ENCODE data around the gene MELTF.

The MELTF gene

DNA sequence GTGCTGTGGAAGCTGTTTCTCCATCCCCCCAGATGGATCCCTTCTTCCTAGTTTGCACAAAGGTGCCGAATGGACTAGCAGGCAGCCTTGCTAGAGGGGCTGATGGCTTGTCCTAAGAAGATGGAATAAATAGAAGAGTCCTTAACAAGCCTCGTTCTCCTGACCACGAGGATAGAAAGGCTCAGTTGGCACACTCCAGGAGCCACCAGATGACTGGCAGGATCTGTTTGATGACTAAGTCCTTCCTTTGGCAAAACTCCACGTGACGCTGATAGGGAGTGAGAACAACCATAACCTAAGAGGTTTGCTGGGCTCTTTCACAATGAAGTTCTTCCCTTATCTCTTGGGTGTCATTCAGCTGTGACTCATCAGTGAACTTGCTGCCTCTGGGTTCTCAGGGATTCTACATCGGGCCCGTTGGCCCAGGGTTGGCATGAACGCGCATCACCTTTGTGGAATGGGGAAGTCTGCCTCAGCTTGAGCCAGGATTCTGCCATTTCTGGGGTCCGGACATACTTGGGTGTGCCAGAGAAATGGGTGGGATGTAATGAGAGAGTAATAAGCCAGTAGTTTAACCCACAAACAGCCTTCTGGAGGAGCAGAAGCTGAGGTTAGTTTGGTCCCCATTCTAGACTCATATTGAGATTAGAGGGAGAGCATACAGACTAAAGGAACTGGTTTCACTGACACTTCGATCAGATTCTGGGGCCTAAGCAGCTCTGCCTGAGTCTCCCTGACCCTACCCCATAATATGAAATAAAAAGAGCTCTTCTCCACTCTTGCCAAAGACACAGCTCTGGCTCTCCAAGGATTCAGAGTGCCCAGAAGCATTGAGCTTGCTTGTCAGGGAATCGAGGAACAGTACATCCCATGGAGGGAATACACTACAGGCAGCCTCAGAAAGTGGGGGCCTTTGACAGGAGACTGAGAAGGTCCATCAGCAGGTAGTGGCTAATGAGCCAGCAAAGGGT is 2.0 kb upstream of the MELTF start:
- Histone ChIP-seq H3K9ac (no peak overlapping the region), H3K4me1 (ENCODE audit: low read depth, poor library complexity, severe bottlenecking) (peaks cover 4% of the 10 kb centered on the region), H3K4me3 (IDR thresholded peaks at IDR 0.05; ENCODE audit: insufficient read depth, low read depth, low read length) (no peak overlapping the region), H3K27me3 (ENCODE audit: insufficient read depth, low read depth) (no peaks in the 10 kb centered on the region), H3K4me2 (no peak overlapping the region), H3K79me2 (ENCODE audit: insufficient read depth, low read depth) (no peaks in the 10 kb centered on the region), H3K36me3 (ENCODE audit: insufficient read depth) (no peaks in the 10 kb centered on the region), H2AFZ (ENCODE audit: low read depth) (no peak overlapping the region), H4K20me1 (ENCODE audit: insufficient read depth) (no peaks in the 10 kb centered on the region), H3K27ac (no peak overlapping the region)
- TF ChIP-seq, protein P1, sequence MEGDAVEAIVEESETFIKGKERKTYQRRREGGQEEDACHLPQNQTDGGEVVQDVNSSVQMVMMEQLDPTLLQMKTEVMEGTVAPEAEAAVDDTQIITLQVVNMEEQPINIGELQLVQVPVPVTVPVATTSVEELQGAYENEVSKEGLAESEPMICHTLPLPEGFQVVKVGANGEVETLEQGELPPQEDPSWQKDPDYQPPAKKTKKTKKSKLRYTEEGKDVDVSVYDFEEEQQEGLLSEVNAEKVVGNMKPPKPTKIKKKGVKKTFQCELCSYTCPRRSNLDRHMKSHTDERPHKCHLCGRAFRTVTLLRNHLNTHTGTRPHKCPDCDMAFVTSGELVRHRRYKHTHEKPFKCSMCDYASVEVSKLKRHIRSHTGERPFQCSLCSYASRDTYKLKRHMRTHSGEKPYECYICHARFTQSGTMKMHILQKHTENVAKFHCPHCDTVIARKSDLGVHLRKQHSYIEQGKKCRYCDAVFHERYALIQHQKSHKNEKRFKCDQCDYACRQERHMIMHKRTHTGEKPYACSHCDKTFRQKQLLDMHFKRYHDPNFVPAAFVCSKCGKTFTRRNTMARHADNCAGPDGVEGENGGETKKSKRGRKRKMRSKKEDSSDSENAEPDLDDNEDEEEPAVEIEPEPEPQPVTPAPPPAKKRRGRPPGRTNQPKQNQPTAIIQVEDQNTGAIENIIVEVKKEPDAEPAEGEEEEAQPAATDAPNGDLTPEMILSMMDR (conservative IDR thresholded peaks at IDR 0.05; ENCODE audit: low read depth, low read length): no peak

DNA sequence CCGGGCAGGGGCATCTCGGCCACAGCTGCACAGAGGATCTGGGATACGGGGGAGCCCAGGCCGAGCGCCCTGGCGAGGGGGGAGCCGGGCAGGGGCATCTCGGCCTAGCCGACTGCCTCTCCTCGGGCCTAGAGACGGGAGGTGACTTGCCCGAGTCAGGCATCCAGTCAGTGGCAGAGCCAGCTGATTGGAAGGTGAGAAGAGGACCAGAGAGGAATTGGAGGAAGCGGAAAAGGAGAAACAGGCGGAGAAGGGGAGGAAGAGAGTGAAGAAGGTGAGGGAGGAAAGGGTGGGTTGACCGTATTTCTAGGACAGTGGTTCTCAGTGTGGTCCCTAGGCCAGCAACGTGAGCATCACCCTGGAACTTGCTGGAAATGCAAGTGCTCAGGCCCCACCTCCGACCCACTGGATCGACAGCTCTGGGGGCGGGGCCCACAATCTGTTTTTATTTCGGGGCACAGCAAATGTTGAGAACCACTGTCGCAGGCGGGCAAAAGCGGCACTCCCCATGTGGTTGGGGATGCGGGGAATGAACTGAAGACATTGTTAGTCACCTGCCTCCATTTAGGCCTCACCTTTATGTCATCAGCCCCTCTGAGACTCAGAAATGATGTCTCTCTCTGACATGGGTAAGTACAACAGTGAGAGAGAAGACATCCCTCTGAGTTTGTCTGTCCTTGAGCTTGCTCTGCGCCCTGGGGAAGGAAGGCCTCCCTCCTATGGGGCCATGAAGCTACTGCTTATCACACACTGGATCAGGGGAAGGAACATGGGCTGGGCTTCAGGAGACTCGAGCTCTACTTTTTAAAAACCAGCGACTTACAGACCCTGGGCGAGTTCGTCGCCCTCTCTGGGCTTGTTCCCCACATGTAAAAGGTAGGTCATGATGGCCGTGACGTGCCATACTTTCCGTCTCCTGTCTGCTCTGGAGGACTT is 1.0 kb upstream of the MELTF start:
- Histone ChIP-seq H3K4me2 (no peak overlapping the region), H3K27ac (no peak overlapping the region), H3K79me2 (ENCODE audit: insufficient read depth, low read depth) (no peaks in the 10 kb centered on the region), H3K36me3 (ENCODE audit: insufficient read depth) (no peaks in the 10 kb centered on the region), H3K27me3 (ENCODE audit: insufficient read depth, low read depth) (no peaks in the 10 kb centered on the region), H3K4me1 (ENCODE audit: low read depth, poor library complexity, severe bottlenecking) (peaks cover 4% of the 10 kb centered on the region), H3K4me3 (IDR thresholded peaks at IDR 0.05; ENCODE audit: insufficient read depth, low read depth, low read length) (no peak overlapping the region), H2AFZ (ENCODE audit: low read depth) (no peak overlapping the region), H3K9ac (no peak overlapping the region), H4K20me1 (ENCODE audit: insufficient read depth) (no peaks in the 10 kb centered on the region)
- TF ChIP-seq, protein P1 (conservative IDR thresholded peaks at IDR 0.05; ENCODE audit: low read depth, low read length): no peak

DNA sequence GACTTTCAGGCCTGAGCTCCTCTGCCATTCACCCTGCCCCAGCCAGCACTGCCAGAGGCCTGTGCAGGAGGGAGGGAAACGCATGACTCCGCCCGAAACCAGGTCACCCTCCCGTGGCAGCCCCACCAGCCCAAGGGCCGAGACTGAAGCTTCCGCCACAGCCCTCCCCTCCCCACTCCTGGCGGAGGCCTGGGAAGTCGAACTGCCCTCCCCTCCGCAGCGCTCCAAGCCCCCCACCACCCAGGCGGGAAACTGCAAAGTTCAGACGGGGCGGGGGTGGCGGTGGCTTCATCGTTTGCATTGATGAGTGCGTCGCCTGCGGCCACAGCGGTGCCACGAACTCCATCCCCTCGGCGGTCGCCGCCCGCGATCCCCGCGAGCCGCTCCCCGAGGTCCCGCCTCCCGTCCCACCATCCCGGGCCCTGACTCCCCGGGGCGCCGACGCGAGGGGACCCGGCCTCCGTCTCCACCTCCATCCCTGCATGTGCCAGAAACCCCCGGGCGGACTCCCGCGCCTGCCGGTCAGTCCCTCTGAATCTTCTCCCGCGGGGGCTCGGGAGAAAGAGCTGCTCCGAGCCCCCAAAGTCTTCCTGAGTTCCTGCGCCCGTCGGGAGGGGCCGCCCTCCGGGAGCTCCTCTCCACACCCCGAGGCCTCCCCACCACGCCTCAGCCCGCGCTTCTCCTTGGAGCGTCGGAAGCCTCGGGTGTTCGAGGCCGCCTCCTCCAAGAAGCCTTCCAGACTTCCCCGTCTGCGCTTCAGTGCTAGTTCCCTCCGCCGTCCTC is 698 bp downstream of the MELTF start:
- Histone ChIP-seq H2AFZ (ENCODE audit: low read depth) (peak overlapping the region; percentile 99), H3K4me2 (peak overlapping the region; percentile 59), H3K36me3 (ENCODE audit: insufficient read depth) (no peaks in the 10 kb centered on the region), H3K27me3 (ENCODE audit: insufficient read depth, low read depth) (no peaks in the 10 kb centered on the region), H4K20me1 (ENCODE audit: insufficient read depth) (no peaks in the 10 kb centered on the region), H3K79me2 (ENCODE audit: insufficient read depth, low read depth) (no peaks in the 10 kb centered on the region), H3K27ac (no peak overlapping the region; the same call in 1 of the 2 replicates), H3K4me1 (ENCODE audit: low read depth, poor library complexity, severe bottlenecking) (peaks cover 4% of the 10 kb centered on the region), H3K4me3 (IDR thresholded peaks at IDR 0.05; ENCODE audit: insufficient read depth, low read depth, low read length) (peak overlapping the region; percentile 92), H3K9ac (peak overlapping the region; percentile 76)
- TF ChIP-seq, protein P1 (conservative IDR thresholded peaks at IDR 0.05; ENCODE audit: low read depth, low read length): no peak
